A549 (cell line): ENCODE data around the gene B4GALT6.

Source experiments
- CBX8 ChIP-seq: fragments of 200-600 bp; sonication (generic); IDR thresholded peaks from 2 replicates; pipeline ENCODE4 v1.6.1; 2016
- MAFK ChIP-seq: fragments of 450-650 bp; IDR thresholded peaks from 2 replicates; pipeline ENCODE4 v1.6.1; 2014; ENCODE audit not compliant: partially characterized antibody
- MAZ ChIP-seq: fragments of 150-350 bp; IDR thresholded peaks from 2 replicates; pipeline ENCODE4 v1.6.1; 2014; ENCODE audit warnings: antibody characterized with exemption, low read depth, low read length, borderline replicate concordance
- RCOR1 ChIP-seq: fragments of 150-350 bp; IDR thresholded peaks from 2 replicates; pipeline ENCODE4 v1.6.1; 2014; ENCODE audit warnings: antibody characterized with exemption, low read length, low read depth
- TF ChIP-seq, protein P1 (sequence below): fragments of >200 bp; sonication (Bioruptor Twin); formaldehyde crosslinking; IDR thresholded peaks from 3 replicates; pipeline ENCODE4 v1.5.1; 2016
- TF ChIP-seq, protein P2 (sequence below): fragments of 200-600 bp; sonication (generic); IDR thresholded peaks from 2 replicates; pipeline ENCODE4 v1.6.1; 2016; ENCODE audit warnings: antibody characterized with exemption, mild to moderate bottlenecking, moderate library complexity

GRCh38 chr18:31575515-31576257, 108.7 kb downstream of the B4GALT6 start:
- TF ChIP-seq RCOR1 (no peak), CBX8 (no peak), MAFK (no peak), MAZ (no peak)
- TF ChIP-seq, protein P1, sequence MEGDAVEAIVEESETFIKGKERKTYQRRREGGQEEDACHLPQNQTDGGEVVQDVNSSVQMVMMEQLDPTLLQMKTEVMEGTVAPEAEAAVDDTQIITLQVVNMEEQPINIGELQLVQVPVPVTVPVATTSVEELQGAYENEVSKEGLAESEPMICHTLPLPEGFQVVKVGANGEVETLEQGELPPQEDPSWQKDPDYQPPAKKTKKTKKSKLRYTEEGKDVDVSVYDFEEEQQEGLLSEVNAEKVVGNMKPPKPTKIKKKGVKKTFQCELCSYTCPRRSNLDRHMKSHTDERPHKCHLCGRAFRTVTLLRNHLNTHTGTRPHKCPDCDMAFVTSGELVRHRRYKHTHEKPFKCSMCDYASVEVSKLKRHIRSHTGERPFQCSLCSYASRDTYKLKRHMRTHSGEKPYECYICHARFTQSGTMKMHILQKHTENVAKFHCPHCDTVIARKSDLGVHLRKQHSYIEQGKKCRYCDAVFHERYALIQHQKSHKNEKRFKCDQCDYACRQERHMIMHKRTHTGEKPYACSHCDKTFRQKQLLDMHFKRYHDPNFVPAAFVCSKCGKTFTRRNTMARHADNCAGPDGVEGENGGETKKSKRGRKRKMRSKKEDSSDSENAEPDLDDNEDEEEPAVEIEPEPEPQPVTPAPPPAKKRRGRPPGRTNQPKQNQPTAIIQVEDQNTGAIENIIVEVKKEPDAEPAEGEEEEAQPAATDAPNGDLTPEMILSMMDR: no peak
- TF ChIP-seq, protein P2, sequence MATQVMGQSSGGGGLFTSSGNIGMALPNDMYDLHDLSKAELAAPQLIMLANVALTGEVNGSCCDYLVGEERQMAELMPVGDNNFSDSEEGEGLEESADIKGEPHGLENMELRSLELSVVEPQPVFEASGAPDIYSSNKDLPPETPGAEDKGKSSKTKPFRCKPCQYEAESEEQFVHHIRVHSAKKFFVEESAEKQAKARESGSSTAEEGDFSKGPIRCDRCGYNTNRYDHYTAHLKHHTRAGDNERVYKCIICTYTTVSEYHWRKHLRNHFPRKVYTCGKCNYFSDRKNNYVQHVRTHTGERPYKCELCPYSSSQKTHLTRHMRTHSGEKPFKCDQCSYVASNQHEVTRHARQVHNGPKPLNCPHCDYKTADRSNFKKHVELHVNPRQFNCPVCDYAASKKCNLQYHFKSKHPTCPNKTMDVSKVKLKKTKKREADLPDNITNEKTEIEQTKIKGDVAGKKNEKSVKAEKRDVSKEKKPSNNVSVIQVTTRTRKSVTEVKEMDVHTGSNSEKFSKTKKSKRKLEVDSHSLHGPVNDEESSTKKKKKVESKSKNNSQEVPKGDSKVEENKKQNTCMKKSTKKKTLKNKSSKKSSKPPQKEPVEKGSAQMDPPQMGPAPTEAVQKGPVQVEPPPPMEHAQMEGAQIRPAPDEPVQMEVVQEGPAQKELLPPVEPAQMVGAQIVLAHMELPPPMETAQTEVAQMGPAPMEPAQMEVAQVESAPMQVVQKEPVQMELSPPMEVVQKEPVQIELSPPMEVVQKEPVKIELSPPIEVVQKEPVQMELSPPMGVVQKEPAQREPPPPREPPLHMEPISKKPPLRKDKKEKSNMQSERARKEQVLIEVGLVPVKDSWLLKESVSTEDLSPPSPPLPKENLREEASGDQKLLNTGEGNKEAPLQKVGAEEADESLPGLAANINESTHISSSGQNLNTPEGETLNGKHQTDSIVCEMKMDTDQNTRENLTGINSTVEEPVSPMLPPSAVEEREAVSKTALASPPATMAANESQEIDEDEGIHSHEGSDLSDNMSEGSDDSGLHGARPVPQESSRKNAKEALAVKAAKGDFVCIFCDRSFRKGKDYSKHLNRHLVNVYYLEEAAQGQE: no peak
